Measurements from ENCODE around the gene AGBL4.
A peak's percentile ranks its signal among the peaks of the same experiment; 100 is the strongest.

The AGBL4 gene

GRCh38 chr1:48500541-48501450 is 1523.0 kb downstream of the AGBL4 start:
- DNase-seq, result no peak

GRCh38 chr1:48499211-48499735 is 1524.5 kb downstream of the AGBL4 start:
- no peak for DNase-seq

GRCh38 chr1:48498096-48498791 is 1525.5 kb downstream of the AGBL4 start:
- DNase-seq, result peak; percentile 59 to 65

GRCh38 chr1:48495911-48496310 is 1527.8 kb downstream of the AGBL4 start:
- DNase-seq, result no peak

GRCh38 chr1:48495166-48495565 is 1528.6 kb downstream of the AGBL4 start:
- no peak for DNase-seq

GRCh38 chr1:48493970-48494769 is 1529.6 kb downstream of the AGBL4 start:
- DNase-seq, result no peak

- DNase-seq, result no peak
These were observed 1530.7 kb downstream of the AGBL4 start for GRCh38 chr1:48493041-48493440.

GRCh38 chr1:48492392-48492791 is 1531.4 kb downstream of the AGBL4 start:
- no peak for DNase-seq

- no peak for DNase-seq
These were observed 1535.0 kb downstream of the AGBL4 start for GRCh38 chr1:48488721-48489120.
